ENCODE results near the gene MRPS6. TPM values are rescaled to one million over a fixed set of nuclear protein-coding genes. Genes with fewer than 3 reads are reported as not detected.

The MRPS6 gene
- total RNA-seq, 4 donors from 2014 or later: 25.4 to 28.0 (median 26.1) TPM

GRCh38 chr21:34189506-34189905 lies 116.1 kb downstream of the MRPS6 start:
- no peak for ATAC-seq (ENCODE audit: low FRiP score)

GRCh38 chr21:34190576-34191321 lies 117.4 kb downstream of the MRPS6 start:
- ATAC-seq (ENCODE audit: low FRiP score) (no peak), DNase-seq (ENCODE audit: low spot score) (no peak)
- TF ChIP-seq, protein P1, sequence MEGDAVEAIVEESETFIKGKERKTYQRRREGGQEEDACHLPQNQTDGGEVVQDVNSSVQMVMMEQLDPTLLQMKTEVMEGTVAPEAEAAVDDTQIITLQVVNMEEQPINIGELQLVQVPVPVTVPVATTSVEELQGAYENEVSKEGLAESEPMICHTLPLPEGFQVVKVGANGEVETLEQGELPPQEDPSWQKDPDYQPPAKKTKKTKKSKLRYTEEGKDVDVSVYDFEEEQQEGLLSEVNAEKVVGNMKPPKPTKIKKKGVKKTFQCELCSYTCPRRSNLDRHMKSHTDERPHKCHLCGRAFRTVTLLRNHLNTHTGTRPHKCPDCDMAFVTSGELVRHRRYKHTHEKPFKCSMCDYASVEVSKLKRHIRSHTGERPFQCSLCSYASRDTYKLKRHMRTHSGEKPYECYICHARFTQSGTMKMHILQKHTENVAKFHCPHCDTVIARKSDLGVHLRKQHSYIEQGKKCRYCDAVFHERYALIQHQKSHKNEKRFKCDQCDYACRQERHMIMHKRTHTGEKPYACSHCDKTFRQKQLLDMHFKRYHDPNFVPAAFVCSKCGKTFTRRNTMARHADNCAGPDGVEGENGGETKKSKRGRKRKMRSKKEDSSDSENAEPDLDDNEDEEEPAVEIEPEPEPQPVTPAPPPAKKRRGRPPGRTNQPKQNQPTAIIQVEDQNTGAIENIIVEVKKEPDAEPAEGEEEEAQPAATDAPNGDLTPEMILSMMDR (IDR thresholded peaks at IDR 0.05): no peak

More at GRCh38 chr21:34189506-34189905, 116.1 kb downstream of the MRPS6 start:
- TF ChIP-seq, protein P1 (IDR thresholded peaks at IDR 0.05): no peak
- DNase-seq (ENCODE audit: low spot score): no peak

DNA sequence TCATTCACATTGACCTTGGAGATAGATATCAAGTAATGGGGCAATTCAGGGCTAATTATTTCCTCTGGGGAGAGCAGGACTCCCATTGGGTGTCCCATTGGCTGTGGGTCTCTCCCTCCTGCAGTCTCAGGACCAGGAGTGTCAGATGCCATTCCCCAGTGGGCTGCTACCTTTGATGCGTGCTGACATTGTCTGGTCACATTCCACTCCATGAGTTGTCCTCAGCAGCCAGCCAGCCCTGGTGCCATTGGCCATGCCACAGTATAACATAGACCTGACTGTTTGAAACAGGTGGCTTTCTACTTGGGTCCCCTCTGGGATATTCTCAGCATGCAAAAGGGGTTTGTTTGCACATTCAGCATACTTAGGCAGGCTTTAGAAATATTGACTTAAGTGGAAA lies 118.5 kb downstream of the MRPS6 start:
- DNase-seq (ENCODE audit: low spot score): no peak

More for the DNA sequence above, 118.5 kb downstream of the MRPS6 start:
- TF ChIP-seq, protein P1 (IDR thresholded peaks at IDR 0.05): no peak
- no peak for ATAC-seq (ENCODE audit: low FRiP score)

Other genes with a start within 250 kb of the MRPS6 start
- gene ATP5PO, start 157.8 kb upstream of the MRPS6 start, total RNA-seq: 100 to 1,000 TPM; 143 to 223 (median 219) TPM
- gene SLC5A3, start within 50 bp of the MRPS6 start, total RNA-seq: 10 to 100 TPM; 14.3 to 30.1 (median 20.2) TPM